Measurements from ENCODE around the gene NT5C2.

The NT5C2 gene

GRCh38 chr10:103120977-103121735 is 71.9 kb downstream of the NT5C2 start:
- DNase-seq: no peak

- no peak for DNase-seq
Observed at GRCh38 chr10:103120546-103120945, 72.5 kb downstream of the NT5C2 start.

DNA sequence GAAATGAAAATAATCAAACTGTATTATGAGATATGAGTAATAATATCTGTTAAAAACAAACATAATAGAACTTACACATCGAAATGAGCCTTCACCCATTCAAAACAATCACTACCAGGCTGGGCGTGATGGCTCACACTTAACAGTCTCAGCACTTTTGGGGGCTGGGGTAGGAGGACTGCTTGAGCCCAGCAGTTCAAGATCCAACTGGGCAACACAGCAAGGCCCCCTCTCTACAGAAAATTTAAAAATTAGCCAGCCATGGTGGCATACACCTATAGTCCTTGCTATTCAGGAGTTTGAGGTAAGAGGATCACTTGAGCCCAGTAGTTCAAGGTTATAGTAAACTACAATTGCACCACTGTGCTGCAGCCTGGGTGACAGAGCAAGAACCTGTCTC is 75.8 kb downstream of the NT5C2 start:
- DNase-seq: no peak

GRCh38 chr10:103114876-103115275 is 78.2 kb downstream of the NT5C2 start:
- no peak for DNase-seq

- DNase-seq: no peak
Observed at GRCh38 chr10:103111918-103112877, 80.9 kb downstream of the NT5C2 start.

GRCh38 chr10:103111031-103111917 is 81.8 kb downstream of the NT5C2 start:
- DNase-seq: no peak

DNA sequence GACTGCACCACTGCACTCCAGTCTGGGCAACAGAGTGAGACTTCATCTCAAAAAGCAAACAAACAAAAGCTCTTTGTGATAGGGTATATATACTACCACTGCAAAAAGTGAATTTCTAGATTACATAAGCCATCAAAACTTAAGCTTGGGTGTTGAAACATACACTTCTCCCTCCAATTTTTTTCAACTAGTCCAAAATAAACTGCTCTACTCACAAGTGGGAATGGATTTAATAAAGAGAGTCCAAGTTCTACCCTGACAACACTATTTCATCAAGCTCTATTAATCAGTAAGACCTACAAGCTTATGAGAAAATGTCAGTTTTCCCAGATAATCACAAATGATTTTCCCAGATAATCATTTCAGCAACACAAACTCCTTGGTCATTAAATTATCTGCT is 82.7 kb downstream of the NT5C2 start:
- no peak for DNase-seq

GRCh38 chr10:103109821-103110220 is 83.3 kb downstream of the NT5C2 start:
- no peak for DNase-seq

- DNase-seq: no peak
Observed at GRCh38 chr10:103106539-103106938, 86.5 kb downstream of the NT5C2 start.

- DNase-seq: no peak
Observed at GRCh38 chr10:103105462-103105861, 87.6 kb downstream of the NT5C2 start.

DNA sequence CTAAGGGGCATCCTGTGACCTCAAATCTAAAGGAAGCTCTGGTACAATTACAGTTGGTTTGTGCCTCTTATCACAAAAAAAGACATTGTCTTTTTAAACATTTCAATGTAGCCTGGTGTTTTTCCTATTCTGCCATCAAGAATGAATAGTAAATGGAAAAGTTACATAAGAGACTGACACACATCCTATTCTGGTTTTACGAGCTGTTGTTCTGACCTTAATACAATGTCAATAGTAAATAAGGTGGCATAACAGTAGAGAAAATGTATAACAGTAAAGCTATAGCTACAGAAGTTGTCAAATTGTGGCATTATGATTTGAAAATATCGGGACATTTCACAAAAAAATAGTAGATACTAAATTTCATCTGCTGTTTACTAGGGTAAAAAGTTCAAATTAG is 88.4 kb downstream of the NT5C2 start:
- DNase-seq: no peak

GRCh38 chr10:103103989-103104388 is 89.1 kb downstream of the NT5C2 start:
- no peak for DNase-seq

DNA sequence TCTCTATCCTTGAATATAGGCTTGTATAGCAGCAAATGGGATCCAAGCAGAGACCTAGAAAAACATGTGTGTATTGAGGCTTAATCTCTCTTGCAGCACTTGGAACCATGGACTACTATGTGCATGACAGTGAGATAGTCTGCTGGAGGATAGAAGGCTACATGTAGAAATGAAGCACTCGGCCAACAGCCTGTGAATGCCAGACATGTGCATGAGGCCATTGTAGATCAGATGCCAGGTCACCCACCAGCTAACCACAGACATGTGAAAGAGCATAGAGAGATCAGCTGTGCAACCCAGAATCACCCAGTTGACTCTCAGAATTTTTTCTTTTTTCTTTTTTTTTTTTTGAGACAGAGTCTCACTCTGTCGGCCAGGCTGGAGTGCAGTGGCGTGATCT is 90.9 kb downstream of the NT5C2 start:
- DNase-seq: no peak

GRCh38 chr10:103100620-103101019 is 92.5 kb downstream of the NT5C2 start:
- DNase-seq: no peak

DNA sequence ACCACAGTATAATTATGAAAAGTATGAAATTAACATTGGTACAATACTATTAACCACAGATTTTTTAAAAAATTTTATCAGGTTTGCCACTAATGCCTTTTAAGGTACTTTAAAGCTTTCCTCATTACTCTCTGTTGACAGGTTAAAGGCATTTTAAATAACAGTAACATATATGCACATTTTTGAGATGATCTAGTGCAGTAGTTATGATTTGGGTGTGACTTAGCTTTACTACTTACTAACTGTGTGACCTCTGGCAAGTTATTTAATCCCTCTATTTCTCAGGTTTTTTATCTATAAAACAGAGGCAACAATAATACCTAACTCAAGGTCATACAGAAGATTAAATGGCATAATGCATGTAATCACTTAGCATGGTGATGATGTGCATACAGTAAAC is 94.8 kb downstream of the NT5C2 start:
- DNase-seq: no peak

DNA sequence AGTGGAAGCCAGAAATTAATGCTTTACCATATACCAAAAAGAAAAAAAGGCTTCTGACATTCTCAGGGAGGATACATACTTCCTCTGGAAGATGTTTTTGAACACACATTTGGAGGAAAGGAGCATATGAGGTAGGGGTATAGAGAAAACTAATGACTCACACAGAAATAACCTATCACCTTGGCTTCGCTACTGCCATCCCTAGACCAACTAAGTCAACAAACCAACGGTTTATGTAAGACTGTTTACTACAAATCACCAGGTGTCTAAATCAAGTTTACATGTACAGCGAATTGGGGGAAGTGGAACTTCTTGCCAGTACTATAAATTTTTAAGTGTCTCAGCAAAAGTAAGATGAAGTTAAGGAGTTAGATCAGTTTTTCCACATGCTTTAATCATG is 96.9 kb downstream of the NT5C2 start:
- DNase-seq: no peak

DNA sequence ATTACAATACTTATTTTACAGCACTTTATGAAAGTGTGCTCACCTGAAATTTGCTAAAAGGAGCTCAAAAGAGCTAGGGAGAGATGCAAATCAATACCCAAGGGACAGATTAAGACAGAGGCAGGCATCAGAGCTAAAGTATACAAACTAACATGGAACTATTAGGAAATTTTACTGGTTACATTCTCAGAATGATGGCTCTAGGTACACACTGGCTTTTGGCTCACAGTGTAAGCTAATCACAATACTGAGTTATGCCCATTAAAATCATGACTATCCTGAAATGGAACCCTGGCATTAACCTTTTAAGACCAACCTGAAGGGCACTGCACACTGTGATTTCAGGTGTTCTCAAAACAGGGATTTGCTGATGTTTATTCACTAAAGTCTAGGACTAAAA is 98.1 kb downstream of the NT5C2 start:
- DNase-seq: no peak

DNA sequence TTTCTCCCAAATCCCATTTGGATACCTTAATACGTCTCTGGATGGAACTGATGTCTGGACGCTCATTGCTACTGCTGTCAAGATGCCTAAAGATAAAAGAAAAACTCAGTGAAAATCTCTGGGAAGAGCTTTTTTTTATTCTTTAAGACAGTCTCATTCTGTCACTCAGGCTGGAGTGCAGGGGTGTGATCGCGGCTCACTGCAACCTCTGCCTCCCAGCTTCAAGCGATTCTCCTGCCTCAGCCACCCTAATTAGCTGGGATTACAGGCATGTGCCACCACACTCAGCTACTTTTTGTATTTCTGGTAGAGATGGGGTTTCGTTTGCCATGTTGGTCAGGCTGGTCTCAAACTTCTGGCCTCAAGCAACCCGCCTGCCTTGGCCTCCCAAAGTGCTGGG is 102.2 kb downstream of the NT5C2 start:
- no peak for DNase-seq

GRCh38 chr10:103089493-103089892 is 103.6 kb downstream of the NT5C2 start:
- no peak for DNase-seq

- no peak for DNase-seq
Observed at GRCh38 chr10:103086799-103087198, 106.3 kb downstream of the NT5C2 start.

DNA sequence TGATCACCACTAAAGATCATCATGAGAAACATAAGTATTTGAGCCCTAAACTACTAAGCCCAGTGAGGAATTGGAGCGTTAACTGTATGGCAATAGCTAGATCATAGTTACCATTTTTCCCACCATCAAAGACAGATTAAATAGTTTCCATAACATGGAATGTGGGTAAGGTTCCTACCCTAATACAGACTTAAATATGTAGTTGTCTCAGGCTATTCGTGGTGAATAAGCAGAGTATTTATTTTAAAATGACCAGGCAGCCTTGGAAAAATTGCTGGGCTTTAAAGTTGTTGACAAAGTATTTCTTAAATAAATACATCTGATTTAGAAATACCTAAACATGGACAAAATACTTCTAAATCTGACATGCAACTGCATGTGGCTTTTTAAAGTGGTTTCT is 106.8 kb downstream of the NT5C2 start:
- no peak for DNase-seq

DNA sequence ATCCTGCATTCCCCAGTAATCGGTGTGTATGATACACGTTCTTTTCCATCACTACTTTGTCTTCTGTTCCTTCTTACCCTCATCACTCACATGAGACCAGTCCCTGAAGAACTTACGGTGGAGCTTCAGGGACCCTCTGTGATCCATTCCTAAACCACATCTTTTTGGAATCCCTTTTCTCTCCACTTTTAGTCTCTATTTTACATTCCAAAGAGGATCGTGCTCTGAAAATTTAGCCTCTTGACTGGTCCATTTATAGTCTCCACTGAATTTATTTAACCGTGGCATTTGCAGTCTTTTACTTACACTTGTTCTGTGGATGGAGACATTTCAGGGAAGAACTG is 109.1 kb downstream of the NT5C2 start:
- DNase-seq: no peak

DNA sequence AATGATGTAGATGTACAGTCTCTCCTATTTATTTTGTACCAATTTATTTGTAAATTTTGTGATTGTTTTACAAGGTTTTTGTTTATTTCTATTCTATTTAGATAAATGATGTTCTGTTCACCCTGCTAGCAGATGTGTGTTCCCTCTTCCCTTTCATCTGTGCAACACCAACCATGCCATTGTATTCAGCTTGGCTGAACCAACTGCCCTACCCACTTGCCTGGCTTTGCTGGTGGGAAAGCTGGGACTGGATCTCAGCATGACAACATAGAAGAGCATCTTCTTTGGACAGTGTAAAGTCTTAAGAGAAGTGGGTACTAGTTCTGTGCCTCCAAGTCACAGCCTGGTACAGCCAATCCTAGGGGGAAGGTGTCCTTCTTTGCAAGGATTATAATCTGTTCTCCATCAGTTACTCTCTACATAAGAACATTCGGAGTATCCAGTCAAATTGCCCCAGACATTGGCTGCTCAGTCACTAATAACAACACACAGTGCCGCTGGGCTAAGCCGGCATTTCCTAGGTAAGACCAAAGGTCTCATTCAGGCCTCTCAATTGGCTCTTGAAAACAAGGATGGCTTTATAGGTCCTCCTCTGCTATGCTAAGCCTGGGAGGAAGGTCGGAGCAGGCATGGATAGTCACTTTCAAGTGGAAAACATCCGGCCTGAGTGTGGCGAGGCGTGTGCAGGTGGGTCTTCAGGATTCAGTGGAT is 109.7 kb downstream of the NT5C2 start:
- no peak for DNase-seq
